Left cardiac atrium (tissue), 4 donors: ENCODE measurements around the gene ATP6V1E1. TPM values are rescaled to one million over a fixed set of nuclear protein-coding genes. Genes with fewer than 3 reads are reported as not detected.
"Not testable (repeated sequence)": the region's sequence is repeated elsewhere in the genome, so short reads cannot be mapped to it uniquely, and the experiment has no call there.

ENCODE experiments used
- ATAC-seq, 2 donors: fragments of 200-7000 bp; cut with Tn5 transposase; one replicate each; pipeline ENCODE4 v1.9.1; 2020; ENCODE audit warnings: mild to moderate bottlenecking in 2 of 2, moderate library complexity in 2 of 2
- DNase-seq: peaks from one replicate; pipeline ENCODE4 v3.0.0-alpha.2; 2020
- intact Hi-C, 2 donors: fragments of 100-400 bp; cut with DNase I; formaldehyde crosslinking; loops; one replicate each; pipeline versions ENCODE4 v1.14.1 to v1.15.1; 2022 to 2023
- long read RNA-seq: library from polyadenylated mRNA; unstranded; transcript quantifications from one replicate; pipeline ENCODE4 v2.0.0, GENCODE V29; 2021
- total RNA-seq, 2 donors: library from RNA; stranded (reverse); fragmentation: NEBNext Ultra II Directional; extraction: Animal tissue kit (Norgen Biotek cat#: 25700); gene quantifications; one replicate each; pipeline ENCODE4 v1.2.1, GENCODE V29; 2021
- donor health status: DM: no; HTN: yes; CAD: no.
- donor health status: DM: no; HTN: yes; CAD: no; lungs with severe emphysema.
- donor health status: DM: yes; HTN: yes; CAD: no.
- donor health status: Dilated cardiomyopathy.

Gene ATP6V1E1
- 100 to 1,000 TPM; 142 to 191 TPM for total RNA-seq
- long read RNA-seq, transcript ATP6V1E1-201 (9 exons, 1,402 nt) = major isoform, 53 of 56 reads
- long read RNA-seq, partial matches to known transcripts = 1 of 56 reads
- long read RNA-seq, other reads (novel, unspliced or antisense) = 1 of 56 reads

DNA sequence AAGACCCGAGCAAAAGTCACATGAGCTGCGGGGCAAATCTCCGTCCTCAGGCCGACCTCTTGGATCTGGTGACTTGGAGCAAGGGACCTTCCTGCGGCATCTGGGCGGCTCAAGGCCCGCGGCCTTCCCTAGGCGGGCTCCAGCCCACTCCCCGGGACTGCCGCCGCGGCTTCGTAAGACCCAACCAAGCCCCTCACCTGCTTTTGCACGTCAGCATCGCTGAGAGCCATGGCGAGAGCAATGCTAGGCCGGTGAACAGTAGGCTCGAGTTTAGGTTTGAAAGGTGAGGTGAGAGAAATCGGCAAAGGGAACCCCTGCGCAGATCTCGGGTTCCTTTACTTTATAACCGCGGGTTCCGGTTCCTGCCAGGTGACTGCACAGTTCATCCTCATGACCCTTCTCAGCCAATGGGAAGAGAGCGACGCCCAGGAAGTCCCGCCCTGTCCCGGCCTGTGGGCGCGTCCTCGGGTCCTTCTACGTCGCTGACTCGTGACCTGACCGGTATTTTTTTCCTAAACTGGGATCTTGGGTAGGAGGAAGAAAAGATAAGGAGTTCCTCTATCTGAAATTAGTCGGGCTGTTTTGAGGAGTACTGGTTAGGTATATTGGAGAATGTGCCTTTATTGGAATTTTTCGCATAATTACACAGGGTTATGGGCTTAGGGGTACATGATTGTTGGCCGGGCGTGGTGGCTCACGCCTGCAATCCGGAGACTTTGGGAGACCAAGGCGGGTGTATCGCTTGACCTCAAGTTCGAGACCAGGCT is at the start of gene ATP6V1E1:
TSS of gene ATP6V1E1 (minus strand) at position 344 of the 767 bp plus-strand sequence. CDS start at position 230, 114 bp downstream.
- DNase-seq = peak; percentile 96
- intact Hi-C loops = no loop called here
- peak; percentile 100 for ATAC-seq

DNA sequence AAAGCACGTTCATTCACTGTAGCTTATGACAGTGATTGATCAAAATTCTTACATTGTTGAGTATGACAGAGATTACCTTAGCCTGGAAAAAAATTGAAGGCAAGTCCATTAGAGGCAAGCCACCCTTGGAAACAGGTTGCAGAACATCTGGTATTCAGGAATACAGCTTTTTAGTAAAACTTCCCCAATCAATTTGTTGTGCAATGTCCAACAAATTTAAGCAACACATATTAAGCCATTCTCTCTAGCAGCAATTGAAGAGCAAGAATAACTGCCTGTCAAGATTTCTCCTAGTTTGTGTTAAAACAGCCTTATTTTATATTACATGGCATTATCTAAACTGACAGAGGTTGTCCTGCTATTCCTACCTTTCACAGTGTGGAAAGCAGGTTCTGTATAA is 47.0 kb upstream of the ATP6V1E1 start:
- intact Hi-C loops = no loop called here
- DNase-seq = no peak
- ATAC-seq = no peak

- DNase-seq = no peak
- no peak for ATAC-seq
- intact Hi-C loops = no loop called here
Measured at GRCh38 chr22:17674152-17674551, 45.6 kb upstream of the ATP6V1E1 start.

- DNase-seq (no peak), ATAC-seq (no peak)
- intact Hi-C loops = no loop called here
Measured at GRCh38 chr22:17672417-17672991, 44.0 kb upstream of the ATP6V1E1 start.

DNA sequence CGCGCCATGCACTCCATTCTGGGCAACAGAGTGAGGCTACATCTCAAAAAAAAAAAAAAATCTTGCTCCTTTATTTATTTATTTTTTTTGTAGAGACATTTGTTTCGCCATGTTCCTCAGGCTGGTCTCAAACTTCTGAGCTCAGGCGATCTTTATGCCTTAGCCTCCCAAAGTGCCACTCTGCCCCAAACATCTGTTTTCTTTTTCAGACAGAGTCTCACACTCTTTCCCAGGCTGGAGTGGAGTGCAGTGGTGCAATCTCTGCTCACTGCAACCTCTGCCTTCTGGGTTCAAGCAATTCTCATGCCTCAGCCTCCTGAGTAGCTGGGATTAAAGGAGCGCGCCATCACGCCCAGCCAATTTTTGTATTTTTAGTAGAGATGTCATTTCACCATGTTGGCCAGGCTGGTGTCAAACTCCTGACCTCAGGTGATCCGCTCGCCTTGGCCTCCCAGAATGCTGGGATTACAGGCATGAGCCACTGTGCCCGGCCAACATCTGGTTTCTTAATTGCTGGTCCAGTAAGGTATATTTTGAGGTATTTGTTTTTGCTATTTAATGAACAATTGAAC is 43.1 kb upstream of the ATP6V1E1 start:
- ATAC-seq, DNase-seq, intact Hi-C loops: not testable (repeated sequence)

GRCh38 chr22:17665854-17666253 is 37.3 kb upstream of the ATP6V1E1 start:
- no peak for ATAC-seq
- intact Hi-C loops = no loop called here
- DNase-seq = no peak

DNA sequence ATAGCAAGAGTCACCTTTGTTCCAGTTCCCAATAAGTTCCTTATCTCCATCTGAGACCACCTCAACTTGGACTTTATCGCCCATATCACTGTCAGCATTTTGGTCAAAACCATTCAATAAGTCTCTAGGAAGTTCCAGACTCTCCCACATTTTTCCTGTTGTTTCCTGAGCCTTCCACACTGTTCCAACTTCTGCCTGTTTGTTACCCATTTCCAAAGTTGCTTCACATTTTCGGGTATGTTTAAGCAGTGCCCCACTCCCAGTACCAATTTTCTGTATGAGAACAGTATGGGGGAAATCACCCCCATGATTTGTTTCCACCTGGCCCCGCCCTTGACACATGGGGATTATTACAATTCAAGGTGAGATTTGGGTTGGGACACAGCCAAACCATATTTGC is 36.7 kb upstream of the ATP6V1E1 start:
- ATAC-seq (no peak), DNase-seq (no peak)
- intact Hi-C loops = no loop called here

DNA sequence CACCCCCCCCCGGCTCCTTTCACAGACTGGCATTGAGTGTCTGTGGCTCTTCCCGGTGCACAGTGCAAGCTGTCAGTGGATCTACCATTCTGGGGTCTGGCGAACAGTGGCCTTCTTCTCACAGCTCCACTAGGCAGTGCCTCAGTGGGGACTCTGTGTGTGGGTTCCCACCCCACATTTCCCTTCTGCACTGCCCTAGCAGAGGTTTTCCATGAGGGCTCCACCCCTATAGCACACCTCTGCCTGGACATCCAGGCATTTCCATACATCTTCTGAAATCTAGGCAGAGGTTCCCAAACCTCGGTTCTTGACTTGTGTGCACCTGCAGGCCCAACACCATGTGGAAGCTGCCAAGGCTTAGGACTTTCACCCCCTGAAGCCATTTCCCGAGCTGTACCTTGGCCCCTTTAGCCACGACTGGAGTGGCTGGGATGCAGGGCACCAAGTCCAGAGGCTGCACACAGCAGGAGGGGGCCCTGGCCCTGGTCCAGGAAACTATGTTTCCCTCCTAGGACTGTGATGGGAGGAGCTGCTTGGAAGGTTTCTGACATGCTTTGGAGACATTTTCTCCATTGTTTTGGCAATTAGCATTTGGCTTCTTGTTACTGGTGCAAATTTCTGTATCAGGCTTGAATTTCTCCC is 36.0 kb upstream of the ATP6V1E1 start:
- intact Hi-C loops = no loop called here
- DNase-seq = no peak
- ATAC-seq = no peak

DNA sequence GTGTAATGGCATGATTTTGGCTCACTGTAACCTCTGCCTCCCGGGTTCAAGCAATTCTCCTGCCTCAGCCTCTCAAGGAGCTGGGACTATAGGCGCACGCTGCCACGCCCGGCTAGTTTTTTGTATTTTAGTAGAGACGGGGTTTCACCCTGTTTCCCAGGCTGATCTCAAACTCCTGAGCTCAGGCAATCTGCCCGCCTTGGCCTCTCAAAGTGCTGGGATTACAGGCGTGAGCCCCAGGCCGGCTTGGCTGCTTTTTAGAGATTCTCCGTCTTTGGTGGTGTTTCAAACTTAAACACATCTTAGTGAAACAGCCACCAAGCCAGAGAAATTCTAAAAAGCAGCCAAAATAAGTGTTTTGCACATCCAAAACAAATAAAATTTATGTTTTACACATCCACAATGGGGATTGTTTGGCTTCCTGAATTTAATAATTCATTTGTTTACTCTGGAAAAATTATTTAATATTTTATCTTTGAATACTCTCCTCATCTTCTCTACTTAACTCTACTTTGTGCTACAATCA is 28.4 kb upstream of the ATP6V1E1 start:
- ATAC-seq (no peak), DNase-seq (no peak)
- intact Hi-C loops = no loop called here

- ATAC-seq (no peak), DNase-seq (no peak)
- intact Hi-C loops = no loop called here
Measured at GRCh38 chr22:17655289-17655688, 26.7 kb upstream of the ATP6V1E1 start.

DNA sequence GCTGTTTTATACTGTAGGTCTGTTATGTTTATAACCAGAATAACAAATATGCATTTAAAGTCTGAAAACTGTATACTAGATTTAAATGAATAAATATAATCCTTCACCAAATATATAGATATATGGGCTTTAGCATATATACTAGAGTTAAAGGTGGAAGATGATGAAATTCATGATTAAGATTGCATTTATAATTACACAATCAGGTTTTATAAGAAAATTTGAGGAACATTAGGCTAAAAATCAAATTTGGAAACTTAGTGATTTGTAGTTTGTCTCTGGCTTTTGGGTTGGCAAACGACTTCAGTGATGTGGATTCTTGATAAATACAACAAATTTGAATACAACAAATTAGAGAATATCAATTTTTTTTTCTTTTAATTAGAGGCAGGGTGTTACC is 20.0 kb upstream of the ATP6V1E1 start:
- DNase-seq (no peak), ATAC-seq (no peak)
- intact Hi-C loops = no loop called here

DNA sequence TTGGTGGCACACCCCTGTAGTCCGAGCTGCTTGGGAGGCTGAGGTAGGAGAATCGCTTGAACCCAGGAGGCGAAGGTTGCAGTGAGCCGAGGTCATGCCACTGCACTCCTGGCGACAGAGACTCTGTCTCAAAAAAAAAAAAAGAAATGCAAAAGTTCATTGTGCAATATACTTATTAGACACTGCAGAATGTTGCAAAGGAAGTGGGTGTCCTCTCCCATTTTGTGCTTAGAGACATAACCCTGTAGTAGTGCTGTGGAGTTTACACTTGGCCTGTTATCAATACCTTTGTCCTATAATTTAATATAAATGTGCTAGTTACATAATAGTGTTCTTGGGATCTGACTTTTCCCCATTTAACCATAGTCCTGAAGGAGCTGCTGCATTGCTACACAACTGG is 19.4 kb upstream of the ATP6V1E1 start:
- ATAC-seq (peak in 1 of 2 donors; percentile 53), DNase-seq (no peak)
- intact Hi-C loops = no loop called here

GRCh38 chr22:17647452-17647851 is 18.9 kb upstream of the ATP6V1E1 start:
- intact Hi-C loops = no loop called here
- no peak for DNase-seq
- no peak for ATAC-seq

- ATAC-seq, DNase-seq, intact Hi-C loops: not testable (repeated sequence)
Measured at GRCh38 chr22:17642357-17642756, 13.8 kb upstream of the ATP6V1E1 start.

GRCh38 chr22:17641269-17641668 is 12.7 kb upstream of the ATP6V1E1 start:
- intact Hi-C loops = no loop called here
- DNase-seq = no peak
- no peak for ATAC-seq

- intact Hi-C loops = loop anchor here in 1 of 2 donors (5.0 kb wide), 1 partner anchor 72 kb away; no protein-coding TSS in a partner anchor
- peak; percentile 33 to 59 for ATAC-seq
Measured at GRCh38 chr22:17639247-17639741, 10.7 kb upstream of the ATP6V1E1 start.

GRCh38 chr22:17638432-17639246 is 10.1 kb upstream of the ATP6V1E1 start, which contains the start of gene BCL2L13:
BCL2L13 (plus strand) TSS chr22:17638757; CDS start chr22:17655712, 16,955 bp downstream.
- ATAC-seq (peak; percentile 98), DNase-seq (peak; percentile 95)
- intact Hi-C loops = loop anchor here in 1 of 2 donors (5.0 kb wide), 1 partner anchor 71 kb away; no protein-coding TSS in a partner anchor

More at GRCh38 chr22:17639247-17639741, 10.7 kb upstream of the ATP6V1E1 start:
- no peak for DNase-seq

DNA sequence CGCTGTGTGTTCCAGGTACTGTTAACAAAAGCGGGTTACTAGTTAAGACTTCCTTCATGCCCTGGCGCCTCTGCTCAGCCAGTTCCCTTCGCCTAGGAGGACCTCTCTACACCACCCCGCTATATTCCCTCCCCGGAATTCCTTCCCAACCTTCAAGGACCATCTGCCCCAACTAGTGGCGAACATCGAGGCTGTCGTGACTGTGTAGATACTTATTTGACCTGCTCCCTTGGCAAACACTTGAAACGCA is 9.6 kb upstream of the ATP6V1E1 start:
- DNase-seq (peak; percentile 35), ATAC-seq (peak; percentile 39 to 44)
- intact Hi-C loops = loop anchor here in 1 of 2 donors (5.0 kb wide), 1 partner anchor 71 kb away; no protein-coding TSS in a partner anchor
